ENCODE results near the gene FRG1. TPM values are rescaled to one million over a fixed set of nuclear protein-coding genes. Genes with fewer than 3 reads are reported as not detected.
A peak's percentile ranks its signal among the peaks of the same experiment; 100 is the strongest.
"Not testable (repeated sequence)": the region's sequence is repeated elsewhere in the genome, so short reads cannot be mapped to it uniquely, and the experiment has no call there.

The FRG1 gene
- total RNA-seq, 2 donors from 2014 or later = 16.4 to 23.9 TPM

DNA sequence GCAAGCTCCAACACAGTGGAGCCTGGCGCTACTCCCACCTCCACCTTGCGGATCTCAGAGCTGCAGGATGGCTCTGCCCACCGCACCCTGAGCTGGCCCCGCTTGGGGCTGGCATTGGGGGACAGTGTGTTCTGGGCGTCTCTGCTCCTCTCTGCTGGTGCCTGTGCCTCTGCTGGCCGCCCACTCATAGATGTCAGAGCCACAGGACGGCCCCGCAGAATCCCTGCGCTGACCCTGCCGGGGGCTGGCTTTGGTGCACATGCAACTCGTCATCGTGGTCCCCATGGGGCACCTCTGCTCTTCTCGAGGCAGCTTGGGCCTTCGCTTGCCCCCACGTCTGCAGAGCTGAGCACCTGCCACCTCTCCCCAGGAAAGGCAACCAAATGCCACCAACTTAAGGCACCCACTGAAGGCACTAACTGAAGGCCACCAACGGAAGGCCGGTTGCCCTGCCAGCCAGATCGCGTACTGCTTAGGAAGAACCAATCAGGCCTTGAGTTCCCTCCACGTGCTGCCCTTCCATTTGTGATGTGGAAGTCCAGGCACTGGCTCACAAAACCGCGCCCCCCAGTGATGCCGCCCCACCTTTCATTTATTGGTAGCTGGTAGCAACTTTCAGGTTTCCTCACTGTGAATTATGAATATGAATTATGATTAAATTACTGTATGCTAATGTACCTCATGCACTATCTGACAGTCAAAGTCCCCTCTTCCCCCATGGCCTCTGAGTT lies 23.3 kb upstream of the FRG1 start:
- Histone ChIP-seq H3K4me1 (ENCODE audit: control insufficient read depth in 1 of 2, low read depth in 2 of 2) (no peaks in the 10 kb centered on the region), H3K27ac (no peak overlapping the region), H3K9me3 (peaks cover 21% of the 10 kb centered on the region), H3K36me3 (no peaks in the 10 kb centered on the region), H3K27me3 (replicated peaks; ENCODE audit: insufficient read depth) (no peaks in the 10 kb centered on the region), H3K4me3 (no peak overlapping the region)
- ATAC-seq (ENCODE audit: insufficient number of reproducible peaks, low FRiP score, low read depth) (no peak), DNase-seq (ENCODE audit: low spot score) (no peak)
- TF ChIP-seq, protein P1, sequence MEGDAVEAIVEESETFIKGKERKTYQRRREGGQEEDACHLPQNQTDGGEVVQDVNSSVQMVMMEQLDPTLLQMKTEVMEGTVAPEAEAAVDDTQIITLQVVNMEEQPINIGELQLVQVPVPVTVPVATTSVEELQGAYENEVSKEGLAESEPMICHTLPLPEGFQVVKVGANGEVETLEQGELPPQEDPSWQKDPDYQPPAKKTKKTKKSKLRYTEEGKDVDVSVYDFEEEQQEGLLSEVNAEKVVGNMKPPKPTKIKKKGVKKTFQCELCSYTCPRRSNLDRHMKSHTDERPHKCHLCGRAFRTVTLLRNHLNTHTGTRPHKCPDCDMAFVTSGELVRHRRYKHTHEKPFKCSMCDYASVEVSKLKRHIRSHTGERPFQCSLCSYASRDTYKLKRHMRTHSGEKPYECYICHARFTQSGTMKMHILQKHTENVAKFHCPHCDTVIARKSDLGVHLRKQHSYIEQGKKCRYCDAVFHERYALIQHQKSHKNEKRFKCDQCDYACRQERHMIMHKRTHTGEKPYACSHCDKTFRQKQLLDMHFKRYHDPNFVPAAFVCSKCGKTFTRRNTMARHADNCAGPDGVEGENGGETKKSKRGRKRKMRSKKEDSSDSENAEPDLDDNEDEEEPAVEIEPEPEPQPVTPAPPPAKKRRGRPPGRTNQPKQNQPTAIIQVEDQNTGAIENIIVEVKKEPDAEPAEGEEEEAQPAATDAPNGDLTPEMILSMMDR (IDR thresholded peaks at IDR 0.05) = no peak

DNA sequence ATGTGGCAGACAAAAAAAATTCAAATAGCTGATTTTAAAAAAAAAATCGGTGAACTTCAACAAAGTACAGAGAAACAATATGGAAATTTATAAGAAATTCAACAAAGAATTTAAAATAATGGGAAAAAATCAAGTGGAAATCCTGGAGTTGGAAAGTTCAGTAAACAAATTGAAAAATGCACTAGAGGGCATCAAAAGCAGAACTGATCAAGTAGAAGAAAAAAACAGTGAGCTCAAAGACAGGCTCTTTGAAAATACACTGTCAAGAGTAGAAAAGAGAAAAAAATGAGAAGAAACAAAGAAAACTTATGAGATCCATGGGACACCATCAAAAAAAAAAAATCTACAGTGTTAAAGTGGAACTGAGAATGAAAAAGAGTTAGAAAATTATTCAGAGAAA lies 19.6 kb upstream of the FRG1 start:
- H3K36me3 ChIP-seq = no peaks in the 10 kb centered on the region
- H3K9me3 ChIP-seq = peaks cover 21% of the 10 kb centered on the region
- no peak overlapping the region for H3K27ac ChIP-seq
- no peaks in the 10 kb centered on the region for H3K4me1 ChIP-seq (ENCODE audit: control insufficient read depth in 1 of 2, low read depth in 2 of 2)
- H3K27me3 ChIP-seq (replicated peaks; ENCODE audit: insufficient read depth) = no peaks in the 10 kb centered on the region
- TF ChIP-seq, protein P1 (IDR thresholded peaks at IDR 0.05) = no peak
- DNase-seq (ENCODE audit: low spot score) (no peak), ATAC-seq (ENCODE audit: insufficient number of reproducible peaks, low FRiP score, low read depth) (no peak)
- no peak overlapping the region for H3K4me3 ChIP-seq

DNA sequence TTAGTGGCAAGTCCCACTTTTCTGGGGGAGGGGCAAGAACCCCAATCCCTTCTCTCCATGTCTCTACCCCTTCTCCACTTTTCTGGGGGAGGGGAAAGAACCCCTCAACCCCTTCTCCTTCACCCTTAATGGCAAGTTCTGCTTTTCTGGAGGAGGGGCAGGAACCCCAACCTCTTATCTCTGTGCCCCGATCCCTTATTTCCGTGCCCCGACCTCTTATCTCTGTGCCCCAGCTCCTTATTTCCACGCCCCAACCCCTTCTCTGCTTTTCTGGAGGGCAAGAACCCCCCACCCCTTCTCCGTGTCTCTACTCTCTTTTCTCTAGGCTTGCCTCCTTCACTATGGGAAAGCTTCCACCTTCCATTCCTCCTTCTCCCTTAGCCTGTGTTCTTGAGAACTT lies 13.9 kb upstream of the FRG1 start:
- H3K4me1 ChIP-seq (ENCODE audit: control insufficient read depth in 1 of 2, low read depth in 2 of 2); DNase-seq (ENCODE audit: low spot score): not testable (repeated sequence)

DNA sequence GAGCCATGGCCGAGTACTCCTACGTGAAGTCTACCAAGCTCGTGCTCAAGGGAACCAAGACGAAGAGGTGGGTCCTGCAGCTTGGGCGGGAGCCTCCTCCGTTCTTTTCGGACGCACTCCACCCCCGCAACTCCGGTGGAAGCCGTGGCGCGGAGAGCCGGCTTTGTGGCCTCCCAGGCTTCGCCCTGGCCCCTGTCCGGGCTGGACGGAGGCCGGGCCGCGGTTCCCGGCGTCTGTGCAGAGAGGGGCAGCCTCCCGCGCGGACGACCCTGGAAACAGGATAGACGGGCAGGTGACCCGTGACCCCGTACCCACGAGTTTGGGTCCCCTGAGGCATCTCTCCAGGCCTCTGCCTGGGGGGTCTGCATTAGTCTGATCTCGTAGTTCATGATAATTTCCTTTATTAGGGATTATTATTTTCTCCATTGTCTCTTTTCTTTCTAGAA lies 356 bp downstream of the FRG1 start:
- no peaks in the 10 kb centered on the region for H3K27me3 ChIP-seq (replicated peaks; ENCODE audit: insufficient read depth)
- peak overlapping the region; percentile 93 for H3K4me3 ChIP-seq
- peak overlapping the region; percentile 84 to 93 for H3K27ac ChIP-seq
- DNase-seq (ENCODE audit: low spot score) (no peak), ATAC-seq (ENCODE audit: insufficient number of reproducible peaks, low FRiP score, low read depth) (no peak)
- H3K9me3 ChIP-seq = no peaks in the 10 kb centered on the region
- peaks cover 19 to 21% of the 10 kb centered on the region in 2 donors for H3K4me1 ChIP-seq (ENCODE audit: control insufficient read depth in 1 of 2, low read depth in 2 of 2)
- peaks cover 3% of the 10 kb centered on the region for H3K36me3 ChIP-seq
- TF ChIP-seq, protein P1 (IDR thresholded peaks at IDR 0.05) = no peak

More for the DNA sequence above, 13.9 kb upstream of the FRG1 start:
- not testable (repeated sequence) for H3K9me3 ChIP-seq; H3K27me3 ChIP-seq (replicated peaks; ENCODE audit: insufficient read depth); H3K4me3 ChIP-seq; H3K36me3 ChIP-seq; ATAC-seq (ENCODE audit: insufficient number of reproducible peaks, low FRiP score, low read depth); H3K27ac ChIP-seq

DNA sequence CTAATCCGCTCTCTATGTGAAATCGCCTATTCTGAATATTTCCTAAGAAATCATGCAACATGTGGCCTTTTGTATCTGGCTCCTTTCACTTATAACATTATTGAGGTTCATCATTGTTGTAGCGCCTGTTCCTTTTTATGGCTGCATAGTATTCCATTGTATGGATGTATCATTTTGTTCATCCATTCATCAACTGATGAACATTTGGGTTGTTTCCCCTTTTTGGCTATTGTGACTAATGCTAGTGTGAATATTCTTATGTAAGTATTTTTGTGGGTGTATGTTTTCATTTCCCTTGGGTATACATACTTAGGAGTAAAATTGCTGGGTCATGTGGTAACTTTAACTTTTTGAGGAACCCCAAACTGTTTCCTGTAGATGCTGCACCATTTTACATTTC lies 1.7 kb downstream of the FRG1 start:
- not testable (repeated sequence) for H3K36me3 ChIP-seq; H3K27me3 ChIP-seq (replicated peaks; ENCODE audit: insufficient read depth); H3K9me3 ChIP-seq; ATAC-seq (ENCODE audit: insufficient number of reproducible peaks, low FRiP score, low read depth); DNase-seq (ENCODE audit: low spot score); H3K27ac ChIP-seq
- H3K4me1 ChIP-seq (ENCODE audit: control insufficient read depth in 1 of 2, low read depth in 2 of 2) = peaks cover 19 to 21% of the 10 kb centered on the region in 2 donors
- H3K4me3 ChIP-seq = peak overlapping the region; percentile 93

DNA sequence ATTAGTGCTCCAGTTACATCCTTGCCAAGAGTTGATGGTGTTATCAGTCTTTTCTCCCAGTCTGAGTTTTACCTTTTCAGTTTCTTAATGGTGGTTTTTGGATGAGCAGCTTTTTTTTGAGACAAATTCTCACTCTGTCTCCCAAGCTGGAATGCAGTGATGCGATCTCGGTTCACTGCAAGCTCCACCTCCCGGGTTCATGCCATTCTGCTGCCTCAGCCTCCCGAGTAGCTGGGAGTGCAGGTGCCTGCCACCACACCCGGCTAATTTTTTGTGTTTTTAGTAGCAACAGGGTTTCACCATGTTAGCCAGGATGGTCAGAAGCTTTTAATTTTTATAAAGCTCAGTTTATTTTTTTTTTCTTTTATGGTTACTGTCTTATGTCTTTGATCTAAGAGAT lies 3.4 kb downstream of the FRG1 start:
- not testable (repeated sequence) for DNase-seq (ENCODE audit: low spot score); H3K4me3 ChIP-seq; ATAC-seq (ENCODE audit: insufficient number of reproducible peaks, low FRiP score, low read depth); H3K27ac ChIP-seq; H3K9me3 ChIP-seq; H3K27me3 ChIP-seq (replicated peaks; ENCODE audit: insufficient read depth); H3K36me3 ChIP-seq
- peaks cover 19 to 21% of the 10 kb centered on the region in 2 donors for H3K4me1 ChIP-seq (ENCODE audit: control insufficient read depth in 1 of 2, low read depth in 2 of 2)

DNA sequence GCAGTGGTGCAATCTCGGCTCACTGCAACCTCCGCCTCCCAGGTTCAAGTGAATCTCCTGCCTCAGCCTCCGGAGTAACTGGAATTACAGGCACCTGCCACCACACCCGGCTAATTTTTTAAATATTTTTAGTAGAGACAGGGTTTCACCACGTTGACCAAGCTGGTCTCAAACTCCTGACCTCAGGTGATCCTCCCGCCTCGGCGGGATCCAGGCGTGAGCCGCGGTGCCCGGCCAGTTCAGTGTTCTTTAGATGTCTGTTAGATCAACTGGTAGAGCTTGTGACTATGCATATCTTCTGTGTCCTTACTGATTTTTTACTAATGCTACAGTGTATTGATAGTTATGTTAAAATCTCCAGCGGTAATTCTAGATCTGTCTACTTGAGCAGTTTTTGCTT lies 6.2 kb downstream of the FRG1 start:
- DNase-seq (ENCODE audit: low spot score); ATAC-seq (ENCODE audit: insufficient number of reproducible peaks, low FRiP score, low read depth); H3K4me3 ChIP-seq; H3K27ac ChIP-seq; H3K27me3 ChIP-seq (replicated peaks; ENCODE audit: insufficient read depth); H3K36me3 ChIP-seq; H3K9me3 ChIP-seq: not testable (repeated sequence)
- peaks cover 13 to 16% of the 10 kb centered on the region in 2 donors for H3K4me1 ChIP-seq (ENCODE audit: control insufficient read depth in 1 of 2, low read depth in 2 of 2)

DNA sequence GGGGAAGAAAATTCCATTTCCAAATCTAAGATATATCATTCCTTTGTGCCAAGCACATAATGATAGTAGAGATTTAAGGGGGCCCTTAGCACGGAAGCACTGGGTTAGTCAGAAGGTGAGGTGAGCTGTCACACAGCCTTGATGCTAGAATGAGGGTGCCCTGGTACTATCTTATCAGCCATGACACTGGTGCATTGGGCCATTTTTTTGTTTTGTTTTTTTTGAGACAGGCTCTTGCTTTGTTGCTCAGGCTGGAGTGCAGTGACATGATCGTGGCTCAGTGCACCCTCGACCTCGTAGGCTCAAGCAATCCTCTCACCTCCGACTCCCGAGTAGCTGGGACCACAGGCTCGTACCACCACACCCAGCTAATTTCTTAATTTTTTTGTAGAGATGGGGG lies 7.8 kb downstream of the FRG1 start:
- ATAC-seq (ENCODE audit: insufficient number of reproducible peaks, low FRiP score, low read depth); H3K27ac ChIP-seq: not testable (repeated sequence)

DNA sequence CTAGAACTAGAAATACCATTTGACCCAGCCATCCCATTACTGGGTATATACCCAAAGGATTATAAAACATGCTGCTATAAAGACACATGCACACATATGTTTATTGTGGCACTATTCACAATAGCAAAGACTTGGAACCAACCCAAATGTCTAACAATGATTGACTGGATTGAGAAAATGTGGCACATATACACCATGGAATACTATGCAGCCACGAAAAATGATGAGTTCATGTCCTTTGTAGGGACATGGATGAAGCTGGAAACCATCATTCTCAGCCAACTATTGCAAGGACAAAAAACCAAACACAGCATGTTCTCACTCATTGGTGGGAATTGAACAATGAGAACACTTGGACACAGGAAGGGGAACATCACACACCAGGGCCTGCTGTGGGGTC lies 28.6 kb downstream of the FRG1 start:
- H3K27me3 ChIP-seq (replicated peaks; ENCODE audit: insufficient read depth); ATAC-seq (ENCODE audit: insufficient number of reproducible peaks, low FRiP score, low read depth); H3K27ac ChIP-seq; H3K36me3 ChIP-seq; DNase-seq (ENCODE audit: low spot score); H3K4me3 ChIP-seq; H3K4me1 ChIP-seq (ENCODE audit: control insufficient read depth in 1 of 2, low read depth in 2 of 2): not testable (repeated sequence)
- peaks cover 11% of the 10 kb centered on the region for H3K9me3 ChIP-seq

More for the DNA sequence above, 7.8 kb downstream of the FRG1 start:
- not testable (repeated sequence) for H3K9me3 ChIP-seq; H3K27me3 ChIP-seq (replicated peaks; ENCODE audit: insufficient read depth); H3K36me3 ChIP-seq; DNase-seq (ENCODE audit: low spot score); H3K4me1 ChIP-seq (ENCODE audit: control insufficient read depth in 1 of 2, low read depth in 2 of 2); H3K4me3 ChIP-seq
